Kidney capillary endothelial cell (primary cell): ENCODE data around the gene HTRA1.

ENCODE experiments used
- DNase-seq: peaks from one replicate; pipeline ENCODE4 v3.0.0-alpha.2; 2018; ENCODE audit warnings: low spot score

The HTRA1 gene

DNA sequence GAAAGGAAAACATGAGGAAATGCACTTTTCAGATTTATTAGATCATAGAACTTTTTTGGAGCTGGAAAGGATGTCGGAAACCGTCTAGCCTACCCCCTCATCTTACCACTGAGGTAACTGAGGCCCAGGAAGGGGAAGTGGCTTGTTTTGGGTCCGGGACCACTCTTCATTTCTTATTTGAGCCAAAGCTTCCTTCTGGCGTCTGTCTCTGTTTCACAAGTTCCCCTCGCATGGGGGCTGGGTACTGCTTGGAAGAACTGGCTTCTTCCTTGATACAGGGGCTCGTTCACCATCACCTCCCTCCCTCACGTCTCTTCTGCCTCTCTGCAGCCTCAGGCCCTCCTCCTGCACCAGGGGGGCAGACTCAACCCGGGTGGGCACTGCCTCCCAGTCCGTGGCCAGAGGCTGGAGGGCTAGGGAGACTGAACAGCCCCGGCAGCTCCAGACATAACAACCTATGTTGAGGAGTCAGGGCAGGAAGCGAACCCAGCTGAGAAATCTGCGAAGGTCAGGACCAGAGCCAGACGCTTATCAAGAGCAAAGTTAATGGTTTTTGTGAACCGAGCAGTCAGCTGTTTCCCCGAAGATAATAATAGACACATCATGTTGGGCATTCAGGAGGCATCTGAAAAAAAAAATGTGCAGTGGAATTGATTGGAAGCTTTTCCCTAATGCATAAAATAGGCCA lies 12.9 kb downstream of the HTRA1 start:
- peak; percentile 92 for DNase-seq

DNA sequence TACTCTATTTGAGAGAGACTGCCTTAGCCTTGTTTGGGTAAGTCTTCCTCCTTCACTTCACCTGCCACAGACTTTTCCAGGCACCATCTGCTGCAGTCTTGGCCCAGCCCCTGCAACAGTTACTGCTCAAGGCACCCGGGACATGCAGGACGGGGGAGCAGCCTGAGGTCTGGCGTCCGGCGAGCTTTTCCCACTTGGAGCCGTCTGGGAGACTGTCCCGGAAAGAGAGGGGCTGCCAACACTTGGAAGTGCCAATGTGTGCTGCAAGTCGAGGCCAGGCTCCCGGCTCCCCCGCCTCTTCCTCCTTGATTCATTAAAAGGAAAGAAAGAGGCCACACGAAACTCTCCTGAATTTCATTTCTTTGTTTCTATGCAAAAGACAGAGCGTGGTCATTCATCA lies 13.7 kb downstream of the HTRA1 start:
- no peak for DNase-seq

DNA sequence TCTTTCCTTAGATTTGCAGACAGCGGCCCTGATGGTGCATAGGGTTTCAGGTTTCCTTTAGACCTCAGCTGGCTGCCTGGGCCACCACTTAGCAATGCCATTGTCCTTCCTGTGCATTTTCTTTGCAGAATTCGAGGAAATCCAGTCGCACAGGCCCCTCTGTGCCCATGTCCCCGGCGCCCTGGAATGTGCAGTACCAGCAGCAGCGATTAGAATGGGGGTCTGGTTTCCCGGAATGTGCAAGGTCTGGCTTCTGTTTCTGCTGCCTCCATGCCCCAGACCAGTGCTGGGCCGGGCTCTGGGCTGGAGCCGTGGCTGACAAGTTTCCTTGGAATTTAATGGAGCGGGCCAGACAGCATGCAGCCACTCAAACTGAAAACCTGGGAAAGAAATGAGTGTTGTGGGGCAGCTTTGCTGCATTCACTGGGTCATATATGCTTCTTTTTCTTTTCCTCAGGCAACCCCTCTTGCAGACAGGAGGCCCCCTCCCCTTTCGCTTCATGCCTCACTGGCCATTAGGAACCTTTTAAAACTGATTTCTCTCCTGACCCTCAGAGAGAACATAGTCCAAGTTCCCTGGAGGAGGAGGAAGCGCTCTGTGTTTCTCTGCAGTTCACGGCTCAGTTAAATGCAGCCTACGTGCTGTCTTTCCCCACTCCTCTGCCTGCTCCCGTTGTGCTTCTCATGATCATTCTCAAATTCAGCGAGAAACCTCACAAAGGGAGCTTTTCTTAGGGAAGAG lies 14.4 kb downstream of the HTRA1 start:
- DNase-seq = no peak

DNA sequence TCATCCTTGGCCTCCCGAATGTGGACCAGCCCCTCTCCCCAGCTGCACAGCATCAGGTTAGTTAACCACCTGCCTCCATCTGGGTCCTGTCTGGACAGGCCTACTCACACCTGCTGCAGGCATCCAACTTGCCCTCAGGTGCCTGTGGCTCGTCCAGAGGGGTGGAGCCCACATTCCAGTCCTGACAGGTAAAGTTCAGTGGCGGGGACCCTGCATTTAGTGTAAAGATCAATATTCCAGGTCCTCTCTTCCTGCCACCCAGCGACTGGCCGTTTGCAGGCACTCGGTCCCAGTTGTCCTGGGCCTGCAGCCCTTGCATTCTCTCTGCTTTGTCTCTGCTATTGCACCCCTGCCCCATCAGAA lies 15.0 kb downstream of the HTRA1 start:
- no peak for DNase-seq

DNA sequence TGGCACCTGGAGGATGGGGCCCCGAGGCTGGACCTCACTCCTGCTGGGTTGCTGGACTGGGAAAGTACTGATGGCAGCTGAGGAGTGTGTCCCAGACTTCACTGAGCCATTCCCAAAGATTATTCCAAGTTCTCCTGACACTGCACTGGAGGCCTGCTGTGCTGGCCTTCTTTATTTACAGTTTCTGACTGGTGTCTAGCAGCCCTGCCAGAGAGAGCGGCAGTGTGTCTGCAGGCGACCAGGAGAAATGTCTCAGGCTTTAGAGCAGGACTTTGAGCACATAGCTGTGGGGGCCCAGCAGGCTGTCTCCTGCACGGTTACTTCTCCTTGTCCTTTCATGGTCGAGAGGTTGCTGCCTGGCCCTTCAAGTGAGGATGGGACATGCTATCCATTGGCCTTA lies 16.1 kb downstream of the HTRA1 start:
- no peak for DNase-seq

DNA sequence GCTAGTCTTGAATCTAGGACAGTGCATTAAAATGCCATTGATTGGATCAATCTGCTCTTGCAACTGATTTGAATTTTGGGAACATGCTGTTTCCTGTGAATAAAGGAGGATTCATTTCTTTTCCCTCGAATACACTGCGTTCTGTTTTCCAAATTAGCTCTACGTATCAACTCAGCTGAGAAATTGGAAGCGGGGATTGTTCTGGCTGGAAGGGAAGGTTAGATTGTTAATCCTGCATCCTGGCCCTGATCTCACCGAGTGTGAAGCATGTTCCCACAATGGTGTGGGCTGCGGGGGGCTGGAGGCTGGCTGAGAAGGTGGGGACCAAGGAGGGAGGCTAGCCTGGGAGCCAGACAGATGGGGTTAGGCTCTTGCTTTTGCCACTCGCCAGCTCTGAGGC lies 17.6 kb downstream of the HTRA1 start:
- no peak for DNase-seq

DNA sequence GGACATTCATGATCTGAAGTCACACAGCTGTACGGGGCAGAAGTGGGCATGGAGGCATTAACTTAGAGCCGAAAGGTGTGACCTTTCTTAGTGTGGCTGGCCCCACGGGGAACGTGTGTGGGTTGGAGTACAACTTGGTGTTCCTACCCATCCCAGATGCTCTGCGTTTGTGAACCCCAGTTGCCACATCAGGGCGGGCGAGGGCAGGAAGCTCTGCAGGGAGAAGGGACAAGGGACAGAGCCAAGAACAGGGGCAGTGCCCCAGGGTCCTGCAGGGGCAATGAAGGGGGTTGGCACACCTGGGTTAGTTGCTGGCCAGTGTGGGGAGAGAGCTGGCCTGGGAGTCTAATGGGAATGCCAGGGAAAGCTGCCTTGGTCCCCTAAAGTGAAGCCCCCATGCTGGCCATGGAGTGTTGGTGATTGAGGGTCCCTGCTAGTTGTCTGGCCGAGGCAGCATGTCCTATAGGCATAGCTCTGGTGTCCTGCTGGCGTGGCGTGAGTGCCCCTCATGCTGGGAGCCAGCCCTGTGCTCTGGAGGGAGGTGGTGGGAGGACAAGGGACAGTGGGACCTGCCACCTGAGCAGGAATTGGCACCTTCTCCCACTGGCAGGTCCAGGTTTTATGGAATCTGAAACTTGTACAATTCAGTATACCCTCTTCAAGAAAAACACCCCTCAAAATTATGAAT lies 18.9 kb downstream of the HTRA1 start:
- no peak for DNase-seq

DNA sequence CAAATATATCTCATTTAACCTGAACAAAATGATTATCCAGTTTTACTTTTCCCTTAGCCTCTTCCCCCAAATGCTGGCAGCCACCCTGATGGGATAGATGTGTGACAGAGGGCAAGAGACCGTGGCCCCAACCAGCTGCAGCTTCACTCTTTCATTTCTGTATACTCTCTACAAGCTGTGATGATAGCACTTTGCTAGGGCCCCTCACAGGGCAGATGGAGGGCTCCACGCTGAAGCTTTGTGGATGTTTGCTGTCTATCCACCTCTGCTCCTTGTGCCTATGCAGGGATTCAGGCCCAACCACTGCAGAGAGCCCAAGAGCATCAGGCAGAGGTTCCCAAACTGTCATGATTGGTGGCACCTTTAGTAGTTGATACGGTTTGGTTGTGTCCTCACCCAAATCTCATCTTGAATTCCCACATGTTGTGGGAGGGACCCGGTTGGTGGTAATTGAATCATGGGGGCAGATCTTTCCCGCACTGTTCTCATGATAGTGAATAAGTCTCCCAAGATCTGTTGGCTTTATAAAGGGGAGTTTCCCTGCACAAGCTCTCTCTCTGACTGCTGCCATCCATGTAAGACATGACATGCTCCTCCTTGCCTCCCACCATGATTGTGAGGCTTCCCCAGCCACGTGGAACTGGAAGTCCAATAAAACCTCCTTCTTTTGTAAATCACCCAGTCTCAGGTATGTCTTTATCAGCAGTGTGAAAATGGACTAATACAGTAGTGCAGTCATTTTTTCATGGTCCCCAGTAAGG lies 20.1 kb downstream of the HTRA1 start:
- DNase-seq = no peak

DNA sequence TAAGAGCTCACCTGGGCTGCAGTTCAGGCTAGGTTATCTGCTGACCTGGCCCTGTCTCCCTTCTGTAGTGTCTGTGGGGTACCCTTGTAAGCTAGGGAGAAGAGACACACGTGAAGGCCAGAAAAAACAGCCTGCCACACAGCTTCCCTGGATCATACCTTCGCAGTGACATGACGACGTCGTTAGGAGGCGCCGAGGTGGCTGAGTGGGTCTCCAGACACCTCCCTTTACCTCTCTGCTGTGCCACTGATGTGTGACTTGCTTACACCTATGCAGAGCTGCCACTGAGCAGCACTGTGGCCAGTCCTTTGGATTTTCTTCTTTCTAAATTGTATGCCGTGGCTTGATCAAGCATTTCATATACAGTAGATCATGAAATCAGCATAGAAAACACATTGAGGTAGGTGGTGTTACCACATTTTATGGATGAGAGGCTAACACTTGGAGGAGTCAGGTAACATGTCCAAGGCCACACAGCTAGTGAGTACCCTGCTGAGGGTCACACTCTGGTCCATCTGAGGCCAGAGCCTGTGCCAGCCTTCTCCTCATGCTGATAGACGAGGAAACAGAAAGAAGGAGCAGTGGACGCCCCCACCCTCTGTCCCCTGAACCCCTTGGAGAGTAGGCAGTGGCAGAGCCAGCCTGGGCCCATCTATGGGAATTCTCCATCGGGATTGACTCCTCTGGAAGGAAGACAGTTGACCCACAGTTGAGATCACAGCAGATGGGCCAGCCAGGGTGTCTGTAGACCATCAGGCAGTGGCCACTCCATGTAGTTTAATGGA lies 23.1 kb downstream of the HTRA1 start:
- no peak for DNase-seq

DNA sequence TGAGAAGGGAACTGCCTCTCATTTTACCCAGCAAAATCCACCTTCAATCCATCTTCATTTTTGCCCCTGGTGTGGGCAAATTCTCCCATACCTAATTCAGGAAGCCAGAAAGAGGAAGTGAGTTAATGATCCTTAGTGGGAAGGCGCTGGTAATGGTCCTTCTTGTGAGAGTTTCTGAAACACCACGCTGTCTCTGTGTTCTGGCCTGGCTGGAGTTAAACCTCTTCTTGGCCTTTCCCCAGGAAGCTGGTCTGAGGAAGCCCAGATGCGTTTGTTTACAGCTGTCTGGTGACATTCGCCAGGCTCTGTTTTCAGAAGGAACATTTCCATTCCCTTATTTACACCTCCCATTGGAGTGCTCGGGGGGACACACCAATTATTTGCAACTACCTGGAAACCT lies 24.3 kb downstream of the HTRA1 start:
- no peak for DNase-seq

DNA sequence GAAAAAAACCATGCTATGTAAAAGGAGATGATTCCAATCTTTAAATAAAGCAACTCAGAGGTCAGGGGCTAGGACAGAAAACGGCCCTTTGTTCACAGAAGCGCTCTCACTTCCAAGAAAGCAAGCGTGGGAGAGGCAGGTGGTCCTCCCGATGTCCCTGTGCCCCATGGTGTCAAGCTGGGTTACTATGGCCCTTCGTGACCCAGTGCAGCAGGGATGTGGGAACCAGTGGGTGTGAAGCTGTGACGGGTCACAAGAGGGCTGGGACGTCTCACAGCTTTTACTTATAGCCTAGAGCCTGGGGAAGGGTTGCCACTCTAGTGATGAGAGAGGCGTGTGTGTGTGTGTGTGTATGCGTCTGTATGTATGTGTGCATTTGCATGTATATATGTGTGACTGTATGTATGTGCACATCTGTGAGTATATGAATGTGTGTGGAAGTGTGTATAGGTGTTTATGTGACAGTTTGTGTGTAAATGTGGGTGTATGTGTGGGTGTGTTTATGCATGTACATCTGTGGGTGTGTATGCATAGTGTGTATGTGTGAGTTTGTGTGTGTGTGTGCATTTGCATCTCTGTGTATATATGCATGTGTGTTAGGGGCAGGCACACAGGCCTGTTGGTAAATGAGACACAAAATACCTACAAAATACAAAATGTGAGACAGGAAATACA lies 25.2 kb downstream of the HTRA1 start:
- no peak for DNase-seq

DNA sequence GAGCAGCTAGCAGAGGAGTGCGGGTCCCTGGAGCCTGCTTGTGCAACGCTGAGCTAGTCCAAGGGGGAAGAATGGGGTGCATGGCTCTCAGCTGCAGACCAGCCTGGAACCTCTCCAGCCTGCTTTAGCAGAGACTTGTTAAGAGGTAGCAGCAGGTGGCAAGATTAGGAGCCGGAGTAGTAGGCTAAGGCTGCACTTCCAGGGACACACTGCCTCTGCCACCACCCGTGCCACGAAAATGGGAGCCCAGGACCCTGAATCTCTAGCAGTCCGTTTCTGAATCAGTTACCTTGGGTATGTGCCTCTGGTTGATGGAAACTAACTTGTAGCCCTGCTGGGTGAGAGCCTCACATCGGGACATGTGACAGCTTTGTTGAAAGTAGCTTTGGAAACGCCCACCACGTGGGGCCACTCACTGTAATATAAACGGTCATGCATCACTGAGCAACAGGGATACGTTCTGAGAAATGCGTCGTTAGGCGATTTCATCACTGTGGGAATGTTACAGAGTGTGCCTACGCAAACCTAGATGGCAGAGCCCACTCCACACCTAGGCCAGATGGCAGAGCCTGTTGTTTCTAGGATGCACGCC lies 25.9 kb downstream of the HTRA1 start:
- DNase-seq = no peak

DNA sequence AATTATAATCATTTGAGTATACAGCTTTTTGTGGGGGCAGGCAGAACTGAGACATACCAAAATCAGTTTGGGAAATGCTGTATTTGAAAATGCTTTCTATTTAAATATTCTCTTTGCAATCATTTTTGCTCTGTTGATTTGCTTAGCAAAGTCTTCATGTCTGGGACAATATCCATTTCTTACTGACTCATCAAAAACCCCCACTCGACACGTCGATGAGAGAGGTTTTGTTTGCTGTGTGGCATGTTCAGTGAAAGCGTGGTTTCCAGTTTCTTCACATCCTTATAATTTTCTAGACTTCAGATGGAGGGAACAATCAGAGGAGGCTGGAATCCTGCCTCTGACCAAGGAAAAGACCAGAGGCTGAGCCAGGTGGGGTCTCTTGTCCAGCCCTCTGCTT lies 28.9 kb downstream of the HTRA1 start:
- DNase-seq = no peak

DNA sequence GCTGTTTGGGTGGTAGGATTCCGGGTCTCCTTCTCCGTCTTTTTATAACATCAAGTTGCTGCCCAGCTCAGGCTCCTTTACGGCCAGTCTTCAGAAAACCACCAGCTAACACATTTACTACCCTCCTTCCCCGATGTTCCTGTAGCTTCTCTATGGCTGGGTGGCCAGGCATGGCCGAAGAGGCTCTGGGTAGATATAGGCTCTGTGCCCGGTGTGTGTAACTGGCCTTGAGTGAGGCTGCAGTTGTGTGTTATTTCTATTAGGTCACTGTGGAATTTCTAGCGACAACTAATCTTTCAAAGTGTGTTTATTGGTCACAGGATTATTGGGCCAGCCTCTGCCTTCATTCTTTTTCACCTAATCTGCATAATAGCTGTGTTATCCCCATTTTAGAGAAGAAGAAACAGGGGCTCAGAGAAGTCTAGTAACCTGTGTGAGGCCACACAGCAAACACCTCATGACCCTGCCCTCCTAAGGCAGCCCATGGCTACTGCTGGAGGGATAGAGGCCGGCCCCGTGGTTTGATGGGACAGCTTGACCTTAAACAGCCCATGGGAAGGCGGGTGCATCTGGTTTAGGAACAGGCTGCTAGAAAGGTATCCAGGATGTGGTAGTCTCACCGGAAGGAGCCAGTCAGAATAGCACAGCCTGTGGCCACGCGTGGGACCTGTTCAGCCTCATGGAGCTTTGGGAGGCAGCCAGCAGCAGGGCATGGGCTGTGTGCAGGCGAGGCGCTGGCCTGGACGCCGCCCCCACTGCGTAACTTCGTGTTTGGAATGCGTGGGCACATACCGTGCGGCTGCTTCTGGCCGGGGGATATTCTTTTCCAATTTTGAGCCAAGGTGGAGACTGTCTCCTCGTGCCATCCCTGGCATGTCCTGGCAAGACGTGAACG lies 29.7 kb downstream of the HTRA1 start:
- DNase-seq = no peak

DNA sequence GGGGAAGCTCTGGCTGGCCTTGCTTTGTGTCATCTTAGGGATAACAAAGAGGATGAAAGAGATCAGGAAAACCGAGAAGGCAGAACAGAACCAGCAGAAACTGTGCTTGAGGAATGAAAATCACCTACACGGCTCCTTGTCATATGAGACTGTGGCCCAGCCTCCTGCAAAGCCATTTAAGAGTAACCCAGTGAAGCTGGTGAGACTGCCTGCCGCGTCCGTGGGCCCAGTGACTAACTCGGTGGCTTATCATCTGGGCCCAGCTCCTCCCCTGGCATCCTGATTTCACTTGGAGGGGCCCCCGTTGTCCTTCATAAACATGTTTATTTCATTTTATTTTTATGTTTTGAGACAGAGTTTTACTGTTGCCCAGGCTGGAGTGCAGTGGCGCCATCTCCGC lies 30.7 kb downstream of the HTRA1 start:
- DNase-seq = no peak

DNA sequence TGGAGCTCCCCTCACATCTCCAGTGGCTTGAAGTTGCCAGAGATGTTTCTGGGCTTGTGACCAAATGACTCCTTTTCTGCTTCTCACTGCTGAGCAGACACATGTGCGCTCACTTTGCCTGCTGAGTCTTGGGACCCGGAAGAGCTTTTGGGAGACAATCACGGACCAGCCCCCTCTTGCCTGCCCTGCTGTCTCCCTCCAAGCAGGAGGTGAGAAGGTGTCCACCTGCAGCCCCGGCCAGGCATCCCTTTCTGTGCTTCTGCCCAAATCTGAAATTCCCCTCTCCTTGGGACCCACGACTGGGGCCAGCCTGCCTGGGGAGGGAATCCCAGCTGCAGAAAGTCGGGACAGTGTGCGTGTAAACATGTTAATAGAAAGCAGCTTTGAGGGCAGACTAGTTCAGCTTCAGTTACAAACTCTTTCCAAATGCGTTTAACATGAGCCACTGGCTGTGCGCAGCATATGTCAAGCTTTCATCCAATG lies 31.7 kb downstream of the HTRA1 start:
- no peak for DNase-seq

DNA sequence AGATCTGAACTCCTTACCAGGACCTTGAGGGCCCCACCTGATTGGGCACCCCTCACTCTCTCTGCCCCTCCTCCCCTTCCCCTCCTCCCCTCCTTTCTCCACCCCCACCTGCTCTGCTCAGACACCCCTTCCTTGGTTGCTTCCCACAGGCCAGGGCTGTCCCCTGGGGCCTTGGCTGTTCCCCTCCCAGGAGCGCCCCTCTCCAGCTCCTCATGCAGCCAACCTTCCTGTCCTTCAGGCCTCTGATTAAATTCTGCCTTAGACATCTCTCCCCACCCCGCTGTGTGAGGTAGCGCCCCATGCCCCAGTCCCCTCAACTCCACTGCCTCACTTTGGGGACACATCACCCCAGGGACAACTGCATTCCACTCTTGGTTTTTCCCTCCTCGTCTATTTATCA lies 32.4 kb downstream of the HTRA1 start:
- DNase-seq = no peak

DNA sequence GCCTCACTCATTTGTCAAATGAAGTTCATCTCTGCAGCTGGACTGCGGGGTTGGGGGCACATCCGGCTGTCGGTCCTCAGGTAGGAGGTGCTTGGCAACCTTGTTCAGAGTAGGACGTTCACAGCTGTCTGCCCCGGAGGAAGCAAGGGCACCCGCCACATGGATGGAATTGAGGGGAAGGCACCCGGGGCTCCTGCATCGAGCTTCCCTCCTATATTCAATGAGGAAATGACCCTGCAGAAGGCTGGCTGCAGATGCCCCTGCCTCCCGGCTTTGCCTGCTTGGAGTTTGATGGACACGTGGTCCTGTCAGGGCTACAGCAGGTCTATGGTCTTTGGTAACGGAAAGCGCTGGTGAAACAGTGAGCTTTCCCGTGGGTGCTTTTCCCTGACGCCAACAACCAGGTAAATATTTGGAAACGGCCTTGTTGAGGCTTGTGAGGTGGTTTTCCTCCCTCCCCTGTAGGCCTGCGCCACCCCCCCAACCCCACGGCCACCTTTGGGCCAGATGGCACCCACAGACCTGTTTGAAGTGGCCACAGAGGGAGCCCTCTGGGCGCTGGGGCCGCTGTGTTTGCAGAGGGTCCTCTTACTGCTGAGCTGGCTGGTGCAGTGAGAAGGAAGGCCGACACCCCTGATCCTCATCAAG lies 32.9 kb downstream of the HTRA1 start:
- DNase-seq = no peak

DNA sequence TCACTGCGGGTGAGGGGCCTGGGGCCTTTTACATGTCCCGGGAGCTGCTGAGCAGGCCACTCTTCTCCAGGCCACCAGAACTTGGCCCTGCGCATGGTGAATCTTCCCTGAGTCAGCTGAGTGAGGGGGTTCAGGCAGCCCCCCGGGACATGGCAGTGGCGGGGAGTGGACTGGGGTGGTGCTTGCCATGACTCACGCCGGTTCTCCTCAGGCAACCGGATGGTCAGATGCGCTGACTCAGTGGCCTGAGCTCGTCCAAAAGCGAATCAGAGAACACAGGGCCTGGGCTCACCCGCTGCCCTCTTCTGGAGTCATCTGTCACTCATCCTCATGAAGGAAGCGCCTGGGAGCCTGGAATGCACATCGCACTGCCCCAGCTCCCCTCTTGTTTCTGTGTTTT lies 33.5 kb downstream of the HTRA1 start:
- peak; percentile 37 for DNase-seq
